GM12801 (cell line): ENCODE results near the gene KCNK17.

Experiments
- CTCF ChIP-seq: IDR thresholded peaks from one replicate; pipeline ENCODE4 v1.5.1; 2011; ENCODE audit warnings: control low read depth; ENCODE audit not compliant: insufficient read length; ENCODE audit errors: extremely low read depth

KCNK17 gene

GRCh38 chr6:39341937-39342336 is 27.7 kb upstream of the KCNK17 start:
- no peak for TF ChIP-seq CTCF

- no peak for TF ChIP-seq CTCF
Observed at GRCh38 chr6:39341352-39341751, 27.1 kb upstream of the KCNK17 start.

GRCh38 chr6:39339868-39340550 is 25.8 kb upstream of the KCNK17 start:
- no peak for TF ChIP-seq CTCF

GRCh38 chr6:39339096-39339867 is 25.1 kb upstream of the KCNK17 start:
- TF ChIP-seq CTCF = no peak

GRCh38 chr6:39338397-39338796 is 24.2 kb upstream of the KCNK17 start:
- no peak for TF ChIP-seq CTCF

GRCh38 chr6:39335780-39336545 is 21.7 kb upstream of the KCNK17 start:
- TF ChIP-seq CTCF = no peak
